ENCODE data around the gene ATP5PO. TPM values are rescaled to one million over a fixed set of nuclear protein-coding genes. Genes with fewer than 3 reads are reported as not detected.

The ATP5PO gene
- total RNA-seq, 1 experiment from 2014 or later = 264 TPM

GRCh38 chr21:33915368-33916199 lies at the start of gene ATP5PO (continued):
- peak; percentile 84 for TF ChIP-seq SP1 (CRISPR knock-in tag; conservative IDR thresholded peaks at IDR 0.05)
- TF ChIP-seq PREB (CRISPR knock-in tag; IDR thresholded peaks at IDR 0.05; ENCODE audit: borderline replicate concordance) = no peak
- no peak for TF ChIP-seq ATF1 (CRISPR knock-in tag; IDR thresholded peaks at IDR 0.05)
- TF ChIP-seq SMAD4 (CRISPR knock-in tag; IDR thresholded peaks at IDR 0.05) = no peak
- TF ChIP-seq GRHL2 (CRISPR knock-in tag; IDR thresholded peaks at IDR 0.05; ENCODE audit: insufficient replicate concordance, severe bottlenecking) = no peak
- no peak for TF ChIP-seq TEAD4 (CRISPR knock-in tag; IDR thresholded peaks at IDR 0.05)
- no peak for TF ChIP-seq ZNF263 (CRISPR knock-in tag; IDR thresholded peaks at IDR 0.05; ENCODE audit: low read depth)
- no peak for TF ChIP-seq ZSCAN18 (CRISPR knock-in tag; IDR thresholded peaks at IDR 0.05)
- no peak for TF ChIP-seq RELA (CRISPR knock-in tag; IDR thresholded peaks at IDR 0.05; ENCODE audit: borderline replicate concordance)
- TF ChIP-seq GABPB1 (CRISPR knock-in tag; IDR thresholded peaks at IDR 0.05) = no peak
- TF ChIP-seq CBFB (CRISPR knock-in tag; IDR thresholded peaks at IDR 0.05; ENCODE audit: low read depth) = no peak
- no peak for TF ChIP-seq ATF2 (CRISPR knock-in tag; IDR thresholded peaks at IDR 0.05; ENCODE audit: borderline replicate concordance, low read depth)
- peak; percentile 46 for TF ChIP-seq MAX (CRISPR knock-in tag; IDR thresholded peaks at IDR 0.05)
- TF ChIP-seq FOXP1 (CRISPR knock-in tag; IDR thresholded peaks at IDR 0.05; ENCODE audit: borderline replicate concordance) = peak; percentile 25; the same call in 1 of the 2 replicates
- TF ChIP-seq NR1H2 (CRISPR knock-in tag; IDR thresholded peaks at IDR 0.05) = no peak
- TF ChIP-seq NFYB (CRISPR knock-in tag; conservative IDR thresholded peaks at IDR 0.05; ENCODE audit: low read depth) = no peak
- no peak for TF ChIP-seq ZNF219 (CRISPR knock-in tag; IDR thresholded peaks at IDR 0.05; ENCODE audit: borderline replicate concordance)
- no peak for TF ChIP-seq ZNF121 (CRISPR knock-in tag; IDR thresholded peaks at IDR 0.05)
- TF ChIP-seq NFE2L1 (CRISPR knock-in tag; IDR thresholded peaks at IDR 0.05) = 0 out of 2 replicates have a peak, but pooled peaks have one; percentile 25
- 0 out of 2 replicates have a peak, but pooled peaks have one; percentile 29 for TF ChIP-seq ETV6 (CRISPR knock-in tag; IDR thresholded peaks at IDR 0.05)
- no peak for TF ChIP-seq STAT6 (CRISPR knock-in tag; conservative IDR thresholded peaks at IDR 0.05; ENCODE audit: low read depth)
- no peak for TF ChIP-seq SOX15 (CRISPR knock-in tag; IDR thresholded peaks at IDR 0.05)
- TF ChIP-seq JAZF1 (CRISPR knock-in tag; IDR thresholded peaks at IDR 0.05) = no peak
- no peak for TF ChIP-seq ZNF232 (CRISPR knock-in tag; IDR thresholded peaks at IDR 0.05)
- TF ChIP-seq USF2 (CRISPR knock-in tag; IDR thresholded peaks at IDR 0.05) = no peak
- no peak for TF ChIP-seq ATF3 (CRISPR knock-in tag; conservative IDR thresholded peaks at IDR 0.05)
- TF ChIP-seq NR2C2 (CRISPR knock-in tag; IDR thresholded peaks at IDR 0.05) = no peak
- no peak; the same call in 1 of the 2 replicates for TF ChIP-seq CREM (CRISPR knock-in tag; IDR thresholded peaks at IDR 0.05)
- TF ChIP-seq PRRX2 (CRISPR knock-in tag; IDR thresholded peaks at IDR 0.05) = no peak
- TF ChIP-seq E2F5 (CRISPR knock-in tag; IDR thresholded peaks at IDR 0.05) = no peak
- TF ChIP-seq ZNF317 (CRISPR knock-in tag; IDR thresholded peaks at IDR 0.05; ENCODE audit: borderline replicate concordance, low read depth) = no peak
- no peak for TF ChIP-seq ZBTB21 (CRISPR knock-in tag; IDR thresholded peaks at IDR 0.05; ENCODE audit: borderline replicate concordance)

Measured in WTC11 (cell line).